ENCODE measurements around the gene SPTA1.

GRCh38 chr1:158611916-158612315 is 74.6 kb downstream of the SPTA1 start:
- TF ChIP-seq SUZ12 (IDR thresholded peaks at IDR 0.05; ENCODE audit: extremely low read depth, insufficient read depth, insufficient read length) (no peak), YY1 (IDR thresholded peaks at IDR 0.05; ENCODE audit: insufficient read depth, insufficient read length) (no peak), ZNF274 (IDR thresholded peaks at IDR 0.05; ENCODE audit: low read depth, low read length) (no peak)
